ENCODE results near the gene PDE1A.

- TF ChIP-seq CTCF (IDR thresholded peaks at IDR 0.05) (no peak), POLR2A (IDR thresholded peaks at IDR 0.05) (no peak)
These were observed 229.3 kb downstream of the PDE1A start for GRCh38 chr2:182197529-182197928.
